Fibroblast of peridontal ligament (primary cell): ENCODE measurements around the gene CEP76.
"Not testable (repeated sequence)": the region's sequence is repeated elsewhere in the genome, so short reads cannot be mapped to it uniquely, and the experiment has no call there.

ENCODE experiments used
- DNase-seq: peaks from one replicate; pipeline ENCODE4 v3.0.0-alpha.2; 2010; ENCODE audit errors: extremely low read depth

The CEP76 gene

GRCh38 chr18:12640881-12641200 is 61.7 kb downstream of the CEP76 start:
- no peak for DNase-seq

GRCh38 chr18:12639990-12640880 is 62.3 kb downstream of the CEP76 start:
- DNase-seq: peak; percentile 69

DNA sequence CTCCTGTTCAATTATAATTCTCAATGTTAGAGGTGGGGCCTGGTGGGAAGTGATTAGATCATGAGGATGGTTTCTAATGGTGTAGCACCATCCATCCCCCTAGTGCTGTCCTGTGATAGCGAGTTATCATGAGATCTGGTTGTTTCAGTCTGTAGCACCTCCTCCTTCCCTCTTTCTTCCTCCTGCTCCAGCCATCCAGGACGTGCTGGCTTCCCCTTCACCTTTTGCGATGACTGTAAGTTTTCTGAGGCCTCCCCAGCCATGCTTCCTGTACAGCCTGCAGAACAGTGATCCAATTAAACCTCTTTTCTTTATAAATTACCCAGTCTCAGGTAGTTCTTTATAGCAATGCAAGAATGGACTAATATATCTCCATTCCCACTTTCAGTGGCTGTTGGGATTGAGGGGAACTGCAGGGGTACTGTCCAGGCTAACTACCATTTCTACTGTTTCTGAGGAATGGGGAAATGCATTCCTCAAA is 63.8 kb downstream of the CEP76 start:
- DNase-seq: no peak

- DNase-seq: peak; percentile 82
Observed at GRCh38 chr18:12637901-12638643, 64.5 kb downstream of the CEP76 start.

DNA sequence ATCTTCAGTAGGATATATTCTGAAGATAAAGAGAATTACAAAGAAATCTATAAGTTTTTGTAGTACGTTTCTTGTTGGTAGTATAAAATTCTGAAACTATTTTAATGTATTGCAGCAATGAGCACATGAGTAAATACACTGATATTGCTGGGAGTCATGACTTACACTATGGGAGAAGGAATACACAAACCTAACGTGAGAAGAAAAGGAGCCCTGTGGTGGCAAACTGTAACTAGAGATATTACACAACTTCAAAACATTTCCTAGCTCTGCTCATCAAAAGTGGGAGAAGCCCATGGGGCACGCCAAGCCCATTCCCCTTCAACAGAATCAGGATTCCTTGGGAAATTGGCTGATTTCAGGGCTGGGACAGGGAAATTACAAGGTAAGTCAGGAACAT is 65.1 kb downstream of the CEP76 start:
- DNase-seq: peak; percentile 54

DNA sequence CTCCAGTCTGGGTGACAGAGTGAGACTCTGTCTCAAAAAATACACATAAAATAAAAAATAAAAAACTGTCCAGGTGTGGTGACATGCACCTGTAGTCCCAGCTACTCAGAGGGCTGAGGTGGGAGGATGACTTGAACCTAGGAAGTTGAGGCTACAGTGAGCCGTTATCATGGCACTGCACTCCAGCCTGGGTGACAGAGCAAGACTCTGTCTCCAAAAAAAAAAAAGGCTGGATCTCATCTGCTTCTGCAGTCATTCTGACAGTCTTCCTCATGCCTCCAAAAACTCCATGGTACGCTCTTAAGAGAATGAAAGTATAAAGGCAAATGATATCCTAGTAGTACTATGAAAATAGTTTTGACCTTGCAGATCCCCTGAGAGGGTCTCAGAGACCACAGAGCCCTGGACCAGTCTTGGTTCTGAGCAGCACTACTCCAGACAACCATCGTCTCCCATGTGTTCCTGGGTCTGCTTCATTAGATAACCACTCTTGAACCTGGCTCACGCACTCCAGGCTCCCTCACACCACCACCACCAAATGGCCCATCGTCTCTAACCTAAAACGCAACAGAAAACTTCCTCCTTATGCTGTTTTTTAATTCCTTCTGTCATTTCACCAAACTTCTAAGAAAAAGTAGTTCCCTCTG is 70.6 kb downstream of the CEP76 start:
- DNase-seq: no peak

GRCh38 chr18:12630136-12630535 is 72.4 kb downstream of the CEP76 start:
- DNase-seq: peak; percentile 46

DNA sequence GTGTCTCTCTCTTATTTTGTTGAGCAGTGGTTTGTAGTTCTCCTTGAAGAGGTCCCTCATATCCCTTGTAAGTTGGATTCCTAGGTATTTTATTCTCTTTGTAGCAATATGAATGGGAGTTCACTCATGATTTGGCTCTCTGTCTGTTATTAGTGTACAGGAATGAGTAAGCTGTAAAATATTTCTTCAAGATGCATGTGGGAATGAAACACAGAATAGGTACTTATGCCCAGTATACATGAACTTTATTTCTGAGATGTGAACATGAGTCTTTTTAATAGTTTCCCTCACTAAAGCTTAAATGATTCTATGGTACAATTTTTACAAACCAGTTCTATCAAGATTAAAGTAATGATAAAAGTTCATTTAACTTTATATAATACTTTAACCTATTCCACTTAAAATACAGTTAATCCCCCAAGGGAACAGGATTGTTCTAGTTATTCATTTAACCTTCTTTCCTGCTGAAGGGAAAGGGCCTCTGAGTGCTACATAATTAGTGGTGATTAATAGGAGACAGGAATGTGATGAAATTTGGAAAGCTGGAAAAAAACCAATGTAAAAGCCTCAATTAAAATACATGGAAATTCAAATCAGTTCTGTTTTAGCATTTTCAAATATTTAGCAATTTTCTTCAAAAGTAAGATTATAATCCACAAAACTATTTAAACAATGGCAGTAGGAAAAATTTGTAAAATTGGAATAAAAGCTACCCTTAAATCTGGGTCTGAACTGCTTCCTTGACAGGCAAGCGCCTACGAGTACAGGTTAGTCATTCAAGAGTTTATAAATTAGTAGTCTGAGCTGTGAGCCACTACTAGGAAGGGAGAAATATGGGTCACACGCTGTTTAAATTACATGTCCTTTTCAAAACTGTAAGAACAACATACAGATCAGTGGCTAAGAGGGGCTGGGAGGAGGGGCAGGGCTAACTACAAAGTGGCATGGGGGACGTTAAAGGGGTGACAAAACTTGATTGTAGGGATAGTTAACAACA is 73.5 kb downstream of the CEP76 start:
- DNase-seq: peak; percentile 65

DNA sequence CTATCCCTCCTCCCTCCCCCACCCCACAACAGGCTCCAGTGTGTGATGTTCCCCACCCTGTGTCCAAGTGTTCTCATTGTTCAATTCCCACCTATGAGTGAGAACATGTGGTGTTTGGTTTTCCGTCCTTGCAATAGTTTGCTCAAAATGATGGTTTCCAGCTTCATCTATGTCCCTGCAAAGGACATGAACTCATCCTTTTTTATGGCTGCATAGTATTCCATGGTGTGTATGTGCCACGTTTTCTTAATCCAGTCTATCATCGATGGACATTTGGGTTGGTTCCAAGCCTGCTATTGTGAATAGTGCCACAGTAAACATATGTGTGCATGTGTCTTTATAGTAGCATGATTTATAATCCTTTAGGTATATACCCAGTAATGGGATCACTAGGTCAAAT is 75.3 kb downstream of the CEP76 start:
- not testable (repeated sequence) for DNase-seq

- DNase-seq: peak; percentile 40
Observed at GRCh38 chr18:12625241-12625640, 77.3 kb downstream of the CEP76 start.
